WTC11 (cell line): ENCODE measurements around the gene AP5Z1. TPM values are rescaled to one million over a fixed set of nuclear protein-coding genes. Genes with fewer than 3 reads are reported as not detected.

ENCODE experiments used
- AFF4 ChIP-seq: sonication (generic); formaldehyde crosslinking; IDR thresholded peaks from 2 replicates; pipeline ENCODE4 v1.8.1; 2023; ENCODE audit warnings: mild to moderate bottlenecking, missing genetic modification reagents, borderline replicate concordance
- CDX4 ChIP-seq: fragments of 250-450 bp; sonication (Bioruptor Pico); IDR thresholded peaks from 2 replicates; pipeline ENCODE4 v1.9.0; 2021; ENCODE audit warnings: moderate library complexity, mild to moderate bottlenecking, inconsistent platforms, borderline replicate concordance
- E2F5 ChIP-seq: sonication (generic); formaldehyde crosslinking; IDR thresholded peaks from 2 replicates; pipeline ENCODE4 v1.8.1; 2022; ENCODE audit warnings: mild to moderate bottlenecking, moderate library complexity, missing genetic modification reagents
- ERG ChIP-seq: fragments of 250-450 bp; sonication (Bioruptor Pico); IDR thresholded peaks from 2 replicates; pipeline ENCODE4 v1.8.0; 2021; ENCODE audit warnings: mild to moderate bottlenecking
- FOXP1 ChIP-seq: sonication (generic); formaldehyde crosslinking; IDR thresholded peaks from 2 replicates; pipeline ENCODE4 v1.8.0; 2022; ENCODE audit warnings: missing genetic modification reagents, mild to moderate bottlenecking, moderate library complexity, borderline replicate concordance
- HMGXB4 ChIP-seq: sonication (generic); formaldehyde crosslinking; IDR thresholded peaks from 2 replicates; pipeline ENCODE4 v1.8.1; 2023; ENCODE audit warnings: mild to moderate bottlenecking, moderate library complexity, missing genetic modification reagents
- MLX ChIP-seq: sonication (generic); formaldehyde crosslinking; IDR thresholded peaks from 2 replicates; pipeline ENCODE4 v1.8.1; 2023; ENCODE audit warnings: mild to moderate bottlenecking, missing genetic modification reagents, moderate library complexity
- MYBL2 ChIP-seq: sonication (generic); formaldehyde crosslinking; IDR thresholded peaks from 2 replicates; pipeline ENCODE4 v1.8.1; 2023; ENCODE audit warnings: mild to moderate bottlenecking, moderate library complexity, missing genetic modification reagents
- TCF7 ChIP-seq: sonication (generic); formaldehyde crosslinking; IDR thresholded peaks from 2 replicates; pipeline ENCODE4 v1.8.0; 2022; ENCODE audit warnings: mild to moderate bottlenecking, low read depth, missing genetic modification reagents, moderate library complexity
- ZNF281 ChIP-seq: sonication (generic); formaldehyde crosslinking; IDR thresholded peaks from 2 replicates; pipeline ENCODE4 v1.8.0; 2023; ENCODE audit warnings: mild to moderate bottlenecking, missing genetic modification reagents
- ZNF512 ChIP-seq: sonication (generic); formaldehyde crosslinking; IDR thresholded peaks from 2 replicates; pipeline ENCODE4 v1.8.1; 2022; ENCODE audit warnings: missing genetic modification reagents, borderline replicate concordance
- total RNA-seq: library from RNA; stranded (reverse); gene quantifications from 3 replicates; pipeline ENCODE4 v1.2.3, GENCODE V29; 2021

Gene AP5Z1
- total RNA-seq, 1 experiment from 2014 or later = 29.4 TPM

- TF ChIP-seq AFF4 = no peak
- no peak for TF ChIP-seq HMGXB4
- no peak for TF ChIP-seq E2F5 (CRISPR knock-in tag)
- no peak for TF ChIP-seq ZNF281 (CRISPR knock-in tag)
- TF ChIP-seq ERG (CRISPR knock-in tag) = no peak; the same call in 1 of the 2 replicates
- no peak for TF ChIP-seq MLX
- 0 out of 2 replicates have a peak, but pooled peaks have one; percentile 37 for TF ChIP-seq FOXP1
- TF ChIP-seq ZNF512 = no peak
- no peak for TF ChIP-seq MYBL2 (CRISPR knock-in tag)
- TF ChIP-seq TCF7 = no peak
- TF ChIP-seq CDX4 (CRISPR knock-in tag) = no peak
Measured at GRCh38 chr7:4744391-4745264, 30.8 kb upstream of the AP5Z1 start (continued).
